Activated naive CD4-positive, alpha-beta T cell treated with anti-CD3 and anti-CD28 coated beads, Interleukin-2, amount 50 U/mL, for 72 hours (primary cell): ENCODE data around the gene ZNF786. TPM values are rescaled to one million over a fixed set of nuclear protein-coding genes. Genes with fewer than 3 reads are reported as not detected.
"Not testable (repeated sequence)": the region's sequence is repeated elsewhere in the genome, so short reads cannot be mapped to it uniquely, and the experiment has no call there.

Experiments
- ATAC-seq, 2 donors: fragments of 150-1000 bp; cut with Tn5 transposase; 2 replicates each; pipeline ENCODE4 v1.10.0; 2021; ENCODE audit warnings: mild to moderate bottlenecking in 2 of 2, moderate library complexity in 2 of 2
- DNase-seq, 2 donors: peaks; one replicate each; pipeline ENCODE4 v3.0.0; 2021 to 2022; ENCODE audit warnings: low spot score in 2 of 2
- H3K27ac Mint-ChIP-seq, 2 donors: one replicate each; pipeline ENCODE4 v1.8.0; 2022; ENCODE audit warnings: mild to moderate bottlenecking in 2 of 2, mixed read lengths in 2 of 2
- H3K36me3 Mint-ChIP-seq, 2 donors: one replicate each; pipeline ENCODE4 v1.8.0; 2022; ENCODE audit warnings: mixed read lengths in 2 of 2
- H3K9me3 Mint-ChIP-seq, 2 donors: one replicate each; pipeline ENCODE4 v1.8.0; 2022; ENCODE audit warnings: mixed read lengths in 2 of 2
- total RNA-seq, 2 donors: library from RNA; stranded (reverse); gene quantifications; one replicate each; pipeline ENCODE4 v1.2.3, GENCODE V29; 2022

ZNF786 gene
- total RNA-seq, 2 donors from 2014 or later = 4.3 to 4.7 TPM

DNA sequence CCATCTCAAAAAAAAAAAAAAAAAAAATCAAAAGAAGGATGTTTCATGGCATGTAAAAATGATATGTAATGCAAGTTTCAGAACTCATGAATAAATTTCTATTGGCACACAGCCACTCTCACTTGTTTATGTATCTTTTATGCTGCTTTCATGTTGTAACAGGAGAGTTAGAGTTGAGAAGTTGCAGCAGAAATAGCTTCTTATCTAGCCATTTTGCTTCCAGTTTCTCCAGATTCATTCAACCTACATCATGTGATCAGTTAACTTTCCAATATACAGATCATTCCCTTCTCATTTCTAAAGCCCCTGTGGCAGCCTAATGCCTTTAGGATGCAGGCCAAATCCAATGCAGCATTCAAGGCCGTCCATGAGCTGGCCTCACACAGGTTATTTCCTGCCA lies 30.4 kb downstream of the ZNF786 start:
- H3K36me3 Mint-ChIP-seq = no peaks in the 10 kb centered on the region
- no peaks in the 10 kb centered on the region for H3K9me3 Mint-ChIP-seq
- peak in 1 of 2 donors; percentile 9 for ATAC-seq
- no peak for DNase-seq
- no peak overlapping the region for H3K27ac Mint-ChIP-seq

DNA sequence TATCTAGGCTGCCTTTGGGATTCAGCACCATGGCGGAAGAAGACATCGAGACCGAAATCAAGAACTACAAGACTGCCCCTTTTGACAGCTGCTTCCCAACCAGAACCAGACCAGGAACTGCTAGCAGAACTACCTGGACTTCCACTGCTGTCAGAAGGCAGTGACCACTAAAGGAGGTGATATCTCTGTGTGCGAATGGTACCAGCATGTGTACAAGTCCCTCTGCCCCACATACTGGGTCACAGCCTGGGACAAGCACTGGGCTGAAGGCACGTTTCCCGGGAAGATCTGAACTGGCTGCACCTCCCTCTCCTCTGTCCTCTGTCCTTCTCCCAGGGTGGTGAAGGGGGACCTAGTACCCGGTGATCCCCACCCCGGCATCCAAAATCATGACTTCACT lies 36.6 kb downstream of the ZNF786 start:
- H3K36me3 Mint-ChIP-seq = no peaks in the 10 kb centered on the region
- DNase-seq = no peak
- no peaks in the 10 kb centered on the region for H3K9me3 Mint-ChIP-seq
- no peak overlapping the region for H3K27ac Mint-ChIP-seq
- ATAC-seq = no peak

DNA sequence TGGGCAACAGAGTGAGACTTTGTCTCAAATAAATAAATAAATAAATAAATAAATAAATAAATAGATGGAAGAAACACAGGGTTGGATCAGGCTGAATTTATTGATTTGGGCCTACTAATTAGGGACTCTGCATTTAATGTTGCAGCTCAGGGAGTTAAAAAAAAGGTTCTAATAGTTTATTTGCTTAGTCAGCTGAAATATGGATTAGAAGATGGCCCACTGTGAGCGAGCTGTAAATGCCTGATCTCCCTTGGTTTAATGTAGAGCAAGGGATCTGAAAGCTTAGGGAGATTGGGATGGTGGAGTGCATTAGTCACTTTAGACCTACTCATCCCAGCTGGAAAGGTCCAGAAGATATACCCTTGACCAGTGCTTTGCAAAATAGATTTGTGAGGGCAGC lies 37.1 kb downstream of the ZNF786 start:
- Mint-ChIP-seq H3K36me3 (no peaks in the 10 kb centered on the region), H3K27ac (no peak overlapping the region), H3K9me3 (no peaks in the 10 kb centered on the region)
- DNase-seq (no peak), ATAC-seq (no peak)

DNA sequence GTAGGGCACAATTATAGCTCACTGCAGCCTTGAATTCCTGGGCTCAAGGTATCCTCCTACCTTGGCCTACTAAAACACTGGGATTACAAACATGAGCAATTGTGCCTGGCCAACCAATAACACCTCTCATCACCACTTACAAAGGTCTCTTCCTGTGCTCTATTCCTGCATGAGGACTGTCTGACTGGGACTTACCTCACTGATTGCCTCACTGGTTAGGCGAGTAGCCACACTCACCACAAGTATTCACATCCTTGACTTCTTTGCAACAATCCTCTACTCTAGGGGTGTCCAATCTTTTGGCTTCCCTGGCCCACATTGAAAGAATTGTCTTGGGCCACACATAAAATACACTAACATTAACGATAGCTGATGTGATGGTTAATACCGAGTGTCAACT lies 39.6 kb downstream of the ZNF786 start:
- no peaks in the 10 kb centered on the region for H3K9me3 Mint-ChIP-seq
- DNase-seq (no peak), ATAC-seq (no peak)
- no peak overlapping the region for H3K27ac Mint-ChIP-seq
- no peaks in the 10 kb centered on the region for H3K36me3 Mint-ChIP-seq

DNA sequence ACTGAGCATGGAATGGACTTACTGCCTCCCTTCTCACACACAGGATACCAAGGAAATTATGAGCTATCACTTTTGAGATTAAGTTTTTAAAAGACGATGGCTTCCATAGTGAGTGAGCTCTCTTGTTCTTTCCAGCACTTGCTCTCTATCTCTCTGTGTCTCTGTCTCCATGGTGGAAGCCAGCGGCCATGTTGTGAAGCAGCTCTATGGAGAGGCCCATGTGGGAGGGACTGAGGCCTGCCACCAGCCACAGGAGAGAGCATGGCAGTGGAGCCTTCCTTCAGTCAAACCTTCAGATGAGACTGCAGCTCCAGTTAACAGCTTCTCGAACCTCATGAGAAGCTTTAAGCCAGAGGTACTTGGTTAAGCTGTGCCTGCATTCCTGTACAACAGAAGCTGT lies 41.7 kb downstream of the ZNF786 start:
- Mint-ChIP-seq H3K9me3 (no peaks in the 10 kb centered on the region), H3K27ac (no peak overlapping the region), H3K36me3 (no peaks in the 10 kb centered on the region)
- DNase-seq = no peak
- ATAC-seq = no peak

DNA sequence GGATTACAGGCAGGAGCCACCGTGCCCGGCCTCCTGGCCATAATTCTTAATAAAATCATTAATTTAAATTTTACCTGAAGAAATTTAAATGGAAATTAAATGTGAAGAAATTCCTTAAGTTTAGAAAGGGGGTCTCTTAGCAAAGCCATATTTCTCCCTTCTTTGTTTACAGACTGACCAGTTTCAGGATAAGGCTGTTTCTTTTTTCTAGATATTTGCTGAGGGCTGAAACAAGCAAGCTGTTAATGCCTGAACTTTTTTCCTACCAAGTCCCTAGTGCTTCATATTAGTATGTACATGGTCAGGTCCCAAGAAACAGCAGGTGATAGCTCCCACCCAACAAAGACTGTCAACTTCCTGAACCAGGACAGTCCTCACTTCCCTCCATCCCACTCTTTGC lies 44.1 kb downstream of the ZNF786 start:
- Mint-ChIP-seq H3K36me3 (no peaks in the 10 kb centered on the region), H3K27ac (no peak overlapping the region), H3K9me3 (no peaks in the 10 kb centered on the region)
- ATAC-seq (no peak), DNase-seq (no peak)

DNA sequence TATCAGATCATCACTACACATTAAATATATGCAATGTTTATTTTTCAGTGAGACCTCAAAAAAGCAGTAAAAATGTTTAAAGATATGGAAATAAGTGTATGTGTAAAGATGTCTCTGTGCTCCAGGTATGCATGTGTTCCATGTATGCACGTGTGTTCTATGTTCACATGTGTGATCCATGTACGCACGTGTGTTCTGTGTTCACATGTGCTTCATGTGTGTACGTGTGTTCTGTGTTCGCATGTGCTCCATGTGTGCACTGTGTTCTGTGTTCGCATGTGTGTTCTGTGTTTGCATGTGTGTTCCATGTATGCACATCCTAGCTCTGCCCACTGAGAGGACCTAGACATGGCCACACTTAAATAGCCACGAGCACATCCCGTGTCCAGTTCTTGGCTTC lies 46.6 kb downstream of the ZNF786 start:
- H3K9me3 Mint-ChIP-seq = no peaks in the 10 kb centered on the region
- no peaks in the 10 kb centered on the region for H3K36me3 Mint-ChIP-seq
- H3K27ac Mint-ChIP-seq = no peak overlapping the region
- ATAC-seq = no peak
- DNase-seq = no peak

DNA sequence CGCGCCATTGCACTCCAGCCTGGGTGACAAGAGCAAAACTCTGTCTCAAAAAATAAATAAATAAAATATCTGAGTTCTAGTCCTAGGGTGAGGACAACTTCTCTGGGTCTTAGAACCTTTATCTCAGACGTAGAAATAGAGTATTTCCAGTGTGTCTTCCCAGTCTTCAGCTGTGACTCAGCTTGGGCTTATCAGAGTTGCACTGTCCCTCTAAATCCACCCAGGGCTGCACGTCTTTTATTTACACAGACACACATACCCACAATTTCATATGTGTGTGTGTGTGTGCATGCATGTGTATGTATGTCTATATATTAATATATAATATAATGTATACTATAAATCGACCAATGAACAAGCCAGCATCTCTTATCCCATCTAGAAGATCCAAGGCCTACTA lies 49.2 kb downstream of the ZNF786 start:
- H3K9me3 Mint-ChIP-seq = no peaks in the 10 kb centered on the region

DNA sequence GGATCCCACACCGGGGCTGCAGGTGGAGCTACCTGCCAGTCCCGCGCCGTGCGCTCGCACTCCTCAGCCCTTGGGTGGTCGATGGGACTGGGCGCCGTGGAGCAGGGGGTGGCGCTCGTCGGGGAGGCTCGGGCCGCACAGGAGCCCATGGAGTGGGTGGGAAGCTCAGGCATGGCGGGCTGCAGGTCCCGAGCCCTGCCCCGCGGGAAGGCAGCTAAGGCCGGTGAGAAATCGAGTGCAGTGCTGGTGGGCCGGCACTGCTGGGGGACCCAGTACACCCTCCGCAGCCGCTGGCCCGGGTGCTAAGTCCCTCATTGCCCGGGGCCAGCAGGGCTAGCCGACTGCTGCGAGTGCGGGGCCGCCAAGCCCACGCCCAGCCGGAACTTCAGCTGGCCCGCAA lies 51.9 kb downstream of the ZNF786 start:
- H3K9me3 Mint-ChIP-seq, H3K36me3 Mint-ChIP-seq, DNase-seq, H3K27ac Mint-ChIP-seq, ATAC-seq: not testable (repeated sequence)

More for the DNA sequence above, 49.2 kb downstream of the ZNF786 start:
- Mint-ChIP-seq H3K27ac (no peak overlapping the region), H3K36me3 (peaks cover 0 to 7% of the 10 kb centered on the region in 2 donors)
- ATAC-seq (no peak), DNase-seq (no peak)

DNA sequence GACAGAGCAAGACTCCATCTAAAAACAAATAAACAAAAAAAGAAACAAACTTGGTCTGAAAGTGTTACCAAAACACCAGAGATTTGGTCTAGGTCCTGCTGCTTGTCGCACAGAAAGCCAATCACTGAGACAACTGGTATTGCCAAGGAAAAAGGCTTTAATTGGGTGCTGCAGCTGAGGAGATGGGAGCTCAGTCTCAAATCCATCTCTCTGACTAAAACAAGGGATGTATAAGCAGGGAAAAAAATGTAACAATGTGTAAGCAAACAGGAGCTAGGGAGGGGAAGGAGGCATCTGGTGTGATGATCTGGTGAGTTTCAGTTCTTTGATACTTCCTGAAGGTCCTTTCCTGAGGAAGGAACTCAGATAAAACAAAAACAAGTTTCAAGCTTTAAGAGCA lies 53.8 kb downstream of the ZNF786 start:
- ATAC-seq (no peak), DNase-seq (no peak)
- Mint-ChIP-seq H3K9me3 (no peaks in the 10 kb centered on the region), H3K27ac (no peak overlapping the region), H3K36me3 (peaks cover 0 to 7% of the 10 kb centered on the region in 2 donors)

DNA sequence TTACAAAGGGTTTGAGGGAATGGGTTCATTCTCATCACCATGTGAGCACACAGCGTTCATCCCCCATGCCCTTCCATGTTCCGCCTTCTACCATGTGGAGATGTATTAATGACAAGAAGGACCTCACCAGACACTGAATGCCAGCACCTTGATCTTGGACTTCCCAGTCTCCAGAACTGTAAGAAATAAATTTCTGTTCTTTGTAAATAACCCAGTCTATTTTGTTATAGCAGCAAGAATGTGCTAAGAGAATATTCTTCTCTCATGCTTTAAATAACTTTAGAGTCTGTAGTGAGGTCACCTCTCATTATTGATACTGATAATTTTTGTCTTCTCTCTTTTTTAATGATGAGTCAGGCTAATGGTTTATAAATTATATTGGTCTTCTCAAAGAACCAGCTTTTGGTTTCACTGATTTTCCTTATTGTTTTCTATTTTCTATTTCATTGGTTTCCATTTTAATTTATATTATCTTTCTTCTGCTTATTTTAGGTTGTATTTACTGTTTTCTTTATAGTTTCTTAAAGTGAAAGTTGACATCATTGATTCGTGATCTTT lies 59.1 kb downstream of the ZNF786 start:
- no peaks in the 10 kb centered on the region for H3K9me3 Mint-ChIP-seq
- H3K27ac Mint-ChIP-seq = peak overlapping the region in 1 of 2 donors; percentile 6
- no peak for DNase-seq
- peaks cover under 1 to 5% of the 10 kb centered on the region in 2 donors for H3K36me3 Mint-ChIP-seq
- no peak for ATAC-seq

DNA sequence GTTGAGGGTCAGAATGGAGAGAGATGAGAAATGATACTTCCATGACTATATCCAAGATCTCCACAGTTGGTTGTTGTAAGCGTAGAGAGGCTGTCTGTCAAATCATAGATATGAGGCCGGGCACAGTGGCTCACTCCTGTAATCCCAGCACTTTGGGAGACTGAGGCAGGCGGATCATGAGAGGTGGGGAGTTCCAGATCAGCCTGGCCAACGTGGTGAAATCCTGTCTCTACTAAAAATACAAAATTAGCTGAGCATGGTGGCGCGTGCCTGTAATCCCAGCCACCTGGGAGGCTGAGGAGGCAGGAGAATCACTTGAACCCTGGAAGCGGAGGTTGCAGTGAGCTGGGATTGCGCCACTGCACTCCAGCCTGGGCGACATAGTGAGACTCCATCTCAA lies 60.1 kb downstream of the ZNF786 start:
- peaks cover 8 to 14% of the 10 kb centered on the region in 2 donors for H3K36me3 Mint-ChIP-seq
- not testable (repeated sequence) for H3K27ac Mint-ChIP-seq, ATAC-seq, DNase-seq, H3K9me3 Mint-ChIP-seq

DNA sequence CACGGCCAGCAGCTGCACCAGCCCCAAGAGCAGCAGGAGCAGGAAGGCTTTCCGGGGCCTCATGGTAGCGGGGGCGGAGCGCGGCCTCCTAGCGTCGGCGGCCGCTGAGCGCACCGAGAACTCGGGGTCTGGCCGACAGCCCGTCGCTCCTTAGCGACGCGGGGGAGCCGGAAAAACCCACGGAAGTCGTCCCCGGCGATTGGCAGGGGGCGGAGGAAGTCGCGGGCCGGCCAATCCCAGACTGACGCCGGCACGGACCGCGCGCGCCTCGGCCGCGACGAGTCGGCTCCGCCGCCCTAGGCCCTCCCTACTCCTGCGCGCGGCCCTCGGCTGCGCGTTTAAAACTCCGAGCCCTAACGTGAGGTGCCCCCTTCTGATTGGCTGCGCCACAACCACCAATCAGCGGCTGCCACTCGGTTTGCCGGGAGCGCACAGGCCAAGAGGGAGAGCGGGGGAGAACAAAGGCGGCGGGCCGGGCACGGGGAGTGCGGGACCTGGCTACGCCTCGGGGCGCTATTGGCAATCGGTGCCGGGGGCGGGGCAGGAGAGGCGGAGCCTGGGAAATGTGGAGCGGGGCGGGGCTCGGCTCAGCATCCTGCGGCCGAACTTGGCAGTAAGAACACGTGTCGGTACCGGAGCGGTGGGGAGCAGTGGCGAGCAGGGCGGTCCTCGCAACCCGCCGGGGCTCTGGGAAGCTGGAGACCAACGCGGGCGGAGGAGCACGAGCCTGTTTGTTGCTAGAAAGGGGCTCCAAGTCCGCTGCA lies 62.0 kb downstream of the ZNF786 start, which contains the start of gene PDIA4:
Gene PDIA4, minus strand, starts transcription at position 160 of the 764 bp plus-strand sequence. Its CDS starts 97 bp downstream, at position 63.
- DNase-seq = peak; percentile 100
- Mint-ChIP-seq H3K9me3 (no peaks in the 10 kb centered on the region), H3K36me3 (peaks cover 15 to 18% of the 10 kb centered on the region in 2 donors), H3K27ac (peak within 1 kb of the TSS; percentile 92 to 96)
- peak; percentile 92 to 93 for ATAC-seq

DNA sequence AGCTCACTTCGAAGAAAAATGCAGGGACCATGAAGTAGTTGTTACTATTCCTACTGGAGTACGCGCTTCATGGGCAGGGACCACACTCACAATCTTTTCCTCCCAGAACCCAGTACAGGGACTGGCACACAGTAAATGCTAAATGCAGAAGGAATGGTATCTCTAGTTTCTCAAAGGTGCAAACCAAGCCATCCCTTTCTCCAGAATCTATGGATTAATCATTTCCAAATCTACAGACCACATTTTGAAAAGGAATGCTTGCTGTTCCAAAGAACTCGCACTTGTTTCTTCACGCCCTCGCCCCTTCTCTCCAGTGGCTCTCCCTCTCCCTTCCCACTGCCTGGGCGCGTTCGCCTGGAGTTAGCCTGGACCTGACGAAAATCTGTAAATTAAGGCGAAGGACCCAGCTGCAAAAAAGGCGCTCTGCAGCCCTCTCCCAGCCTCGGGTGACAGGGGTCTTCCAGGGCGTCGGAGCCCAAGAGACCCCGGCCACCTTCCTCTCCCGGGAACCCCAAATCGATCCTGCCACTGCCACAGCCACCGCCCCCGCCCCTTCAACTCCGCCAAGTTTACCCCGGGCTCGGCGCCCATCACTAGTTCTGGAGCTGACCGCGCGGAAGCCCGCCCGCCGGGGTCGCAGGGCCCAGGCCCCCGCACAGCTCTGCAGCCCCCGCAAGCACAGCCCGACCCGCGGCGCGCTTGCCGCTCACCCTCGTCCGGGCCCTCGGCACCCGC lies 62.7 kb downstream of the ZNF786 start:
- DNase-seq = peak in 1 of 2 donors; percentile 8
- H3K27ac Mint-ChIP-seq = peak overlapping the region; percentile 92 to 96
- peaks cover 18 to 20% of the 10 kb centered on the region in 2 donors for H3K36me3 Mint-ChIP-seq
- no peak for ATAC-seq
- no peaks in the 10 kb centered on the region for H3K9me3 Mint-ChIP-seq

DNA sequence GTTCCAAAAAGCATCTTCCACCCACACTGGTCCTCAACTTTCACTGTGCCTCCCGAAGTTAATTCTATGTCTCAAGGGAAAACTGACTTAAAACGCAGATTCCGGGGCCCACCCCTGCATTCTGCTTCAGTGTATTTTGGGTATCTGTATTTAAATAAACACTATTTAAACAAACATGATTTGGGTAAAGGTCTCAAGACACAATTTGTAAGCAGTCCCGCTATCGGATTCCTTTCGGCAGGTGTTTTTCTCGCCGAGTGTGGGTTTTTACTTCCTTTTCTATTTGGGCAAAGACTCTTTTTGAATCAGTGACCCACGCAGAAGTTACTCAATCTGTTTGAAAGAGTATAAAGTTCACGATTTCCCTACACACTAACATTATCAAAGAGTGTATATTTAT lies 63.5 kb downstream of the ZNF786 start:
- peaks cover 18 to 20% of the 10 kb centered on the region in 2 donors for H3K36me3 Mint-ChIP-seq
- peak overlapping the region; percentile 92 to 96 for H3K27ac Mint-ChIP-seq
- H3K9me3 Mint-ChIP-seq = no peaks in the 10 kb centered on the region
- no peak for ATAC-seq
- no peak for DNase-seq

DNA sequence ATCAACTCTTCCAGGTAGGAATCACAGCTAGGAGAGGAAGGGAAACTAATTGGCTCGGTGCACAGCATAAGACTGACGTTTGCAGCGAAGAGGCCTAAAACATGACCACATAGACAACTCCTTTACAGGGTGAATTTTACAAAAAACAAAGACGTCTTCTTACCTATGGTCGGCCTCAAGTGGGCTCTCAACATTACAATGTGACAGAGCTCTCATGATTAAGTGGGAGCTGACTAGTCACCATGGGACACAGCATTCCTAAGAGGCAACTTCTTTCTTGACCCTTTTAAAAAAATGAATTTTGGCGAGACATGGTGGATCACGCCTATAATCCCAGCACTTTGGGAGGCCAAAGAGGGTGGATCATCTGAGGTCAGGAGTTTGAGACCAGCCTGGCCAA lies 66.9 kb downstream of the ZNF786 start:
- H3K27ac Mint-ChIP-seq = peak overlapping the region in 1 of 2 donors; percentile 14
- no peak for DNase-seq

DNA sequence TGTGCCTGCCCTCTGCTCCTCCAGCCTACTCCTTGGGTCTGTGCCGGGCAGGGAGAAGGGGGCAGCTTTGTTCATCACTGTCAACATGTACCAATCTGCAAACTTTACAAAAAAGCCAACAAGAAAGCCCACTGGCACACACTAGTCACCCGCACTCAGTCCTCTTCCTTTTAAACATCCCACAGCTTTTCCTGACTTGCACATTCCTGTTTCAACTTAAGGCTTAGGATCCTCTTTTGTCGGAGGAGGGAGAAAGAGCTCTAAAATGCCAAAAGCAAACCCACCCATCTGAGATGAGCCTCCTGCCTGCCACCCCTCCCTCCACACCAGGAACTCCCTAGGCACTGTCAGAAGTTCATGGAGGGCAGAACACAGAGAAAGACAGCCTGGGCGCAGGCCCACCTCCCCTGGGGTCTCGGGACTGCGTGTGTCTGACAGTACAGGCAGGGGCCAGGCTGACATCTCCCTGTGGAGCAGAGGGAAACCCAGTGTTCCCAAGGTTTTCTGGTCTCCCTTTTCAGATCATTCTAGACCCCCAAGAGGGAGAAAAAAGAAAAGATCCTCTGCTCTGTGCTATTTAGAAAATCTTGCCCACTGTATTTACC lies 67.7 kb downstream of the ZNF786 start:
- peaks cover 30 to 44% of the 10 kb centered on the region in 2 donors for H3K36me3 Mint-ChIP-seq
- ATAC-seq = no peak
- no peaks in the 10 kb centered on the region for H3K9me3 Mint-ChIP-seq
- DNase-seq = no peak
- H3K27ac Mint-ChIP-seq = peak overlapping the region in 1 of 2 donors; percentile 14

More for the DNA sequence above, 66.9 kb downstream of the ZNF786 start:
- no peaks in the 10 kb centered on the region for H3K9me3 Mint-ChIP-seq
- ATAC-seq = no peak
- H3K36me3 Mint-ChIP-seq = peaks cover 31 to 44% of the 10 kb centered on the region in 2 donors
